Measurements from ENCODE around the gene CCDC88B. TPM values are rescaled to one million over a fixed set of nuclear protein-coding genes. Genes with fewer than 3 reads are reported as not detected.

CCDC88B gene
- total RNA-seq, 1 experiment from 2014 or later, result 11.2 TPM

- H3K4me3 Mint-ChIP-seq, result peak overlapping the region; percentile 10 to 92; a peak in 3 of 5 replicates
- Histone ChIP-seq H2BK15ac (ENCODE audit: low read depth, low read length) (no peak overlapping the region), H3K4me2 (ENCODE audit: insufficient read depth, insufficient read length, low read length) (no peak overlapping the region), H2BK20ac (ENCODE audit: low read depth, low read length, poor library complexity, severe bottlenecking) (no peak overlapping the region), H3K9me3 (ENCODE audit: control insufficient read depth, low read depth, low read length) (no peaks in the 10 kb centered on the region), H2AFZ (ENCODE audit: low read length) (no peak overlapping the region), H3K4me1 (ENCODE audit: insufficient read depth, low read length) (peaks cover 2% of the 10 kb centered on the region; the same call in 1 of the 2 replicates), H2BK120ac (ENCODE audit: low read depth, low read length, poor library complexity, severe bottlenecking) (no peak overlapping the region), H3K79me2 (ENCODE audit: insufficient read depth, low read length) (no peaks in the 10 kb centered on the region), H3K23me2 (ENCODE audit: insufficient read length, low read depth, low read length, poor library complexity, severe bottlenecking) (peaks cover 12% of the 10 kb centered on the region), H3K79me1 (ENCODE audit: insufficient read depth, low read depth, low read length, poor library complexity, severe bottlenecking) (no peaks in the 10 kb centered on the region), H3K56ac (ENCODE audit: insufficient read length, low read depth, low read length) (no peak overlapping the region), H2AK5ac (ENCODE audit: insufficient read length, low read length) (no peak overlapping the region), H3T11ph (ENCODE audit: low read length) (no peak overlapping the region), H3K9ac (ENCODE audit: extremely low read depth, insufficient read length, low read length) (no peak overlapping the region), H4K20me1 (ENCODE audit: control insufficient read depth, insufficient read depth, insufficient read length) (peaks cover 2% of the 10 kb centered on the region), H4K5ac (ENCODE audit: insufficient read length, low read depth, low read length) (no peak overlapping the region), H3K14ac (ENCODE audit: insufficient read depth, low read length) (no peak overlapping the region), H4K91ac (ENCODE audit: insufficient read length, low read depth, low read length) (no peak overlapping the region), H3K23ac (ENCODE audit: insufficient read length, low read depth, low read length) (no peak overlapping the region), H3K27me3 (ENCODE audit: insufficient read depth, low read length) (no peaks in the 10 kb centered on the region; the same call in 1 of the 2 replicates), H2BK12ac (ENCODE audit: insufficient read length, low read depth, low read length) (no peak overlapping the region), H2BK5ac (ENCODE audit: insufficient read length, low read length) (no peak overlapping the region), H4K8ac (replicated peaks; ENCODE audit: insufficient read length, low read depth, low read length) (no peak overlapping the region), H3K4ac (ENCODE audit: low read depth, low read length) (no peak overlapping the region), H3K18ac (ENCODE audit: insufficient read length, low read depth, low read length) (no peak overlapping the region), H3K27ac (ENCODE audit: insufficient read length, low read depth, low read length) (no peak overlapping the region)
- H3K36me3 Mint-ChIP-seq (ENCODE audit: insufficient read depth in 1 of 3, low read depth in 3 of 3), result peaks cover 12 to 38% (median 30%) of the 10 kb centered on the region in 3 experiments; a peak in 6 of 7 replicates
- H3K27me3 Mint-ChIP-seq (ENCODE audit: low read depth), result no peaks in the 10 kb centered on the region
- H3K4me1 Mint-ChIP-seq, result peaks cover 15 to 32% of the 10 kb centered on the region in 2 experiments
- DNase-seq, result no peak
- TF ChIP-seq CTCF (conservative IDR thresholded peaks at IDR 0.05), result no peak
- no peaks in the 10 kb centered on the region for H3K9me3 Mint-ChIP-seq
- H3K27ac Mint-ChIP-seq, result no peak overlapping the region
- WGBS (ENCODE audit: extremely low coverage, insufficient read length, low lambda C conversion rate), result no CpG with 5 or more reads among the region's 13 CpGs
Observed at GRCh38 chr11:64360448-64360921, 20.5 kb downstream of the CCDC88B start.

Measured in H9 (cell line).